Activated CD8-positive, alpha-beta T cell treated with anti-CD3 and anti-CD28 coated beads, Interleukin-2, amount 10 ng/mL, durations not matched to agents 7 days and 5 days (primary cell): Measurements from ENCODE around the gene ACOT6. TPM values are rescaled to one million over a fixed set of nuclear protein-coding genes. Genes with fewer than 3 reads are reported as not detected.
"Not testable (repeated sequence)": the region's sequence is repeated elsewhere in the genome, so short reads cannot be mapped to it uniquely, and the experiment has no call there.

ENCODE experiments used
- ATAC-seq: fragments of 150-1000 bp; cut with Tn5 transposase; one replicate; pipeline ENCODE4 v1.10.0; 2021; ENCODE audit warnings: moderate library complexity
- CTCF ChIA-PET: fragments of 350-600 bp; sonication (Branson Sonifier 250); formaldehyde crosslinking; loops from one replicate; lab custom pipeline; 2021; ENCODE audit warnings: antibody characterized with exemption; lab: Charles Lee
- POLR2A ChIA-PET: fragments of 350-600 bp; sonication (Branson Sonifier 250); formaldehyde crosslinking; loops from one replicate; lab custom pipeline; 2021; ENCODE audit warnings: antibody characterized with exemption; lab: Charles Lee
- DNase-seq: peaks from one replicate; pipeline ENCODE4 v3.0.0-alpha.2; 2020
- H3K27ac Mint-ChIP-seq: one replicate; pipeline ENCODE4 v1.8.0; 2021; ENCODE audit warnings: mild to moderate bottlenecking, mixed read lengths
- H3K27me3 Mint-ChIP-seq: one replicate; pipeline ENCODE4 v1.8.0; 2021; ENCODE audit warnings: low read depth, mixed read lengths
- H3K36me3 Mint-ChIP-seq: one replicate; pipeline ENCODE4 v1.8.0; 2021; ENCODE audit warnings: low read depth, mixed read lengths
- H3K4me1 Mint-ChIP-seq: one replicate; pipeline ENCODE4 v1.8.0; 2021; ENCODE audit warnings: low read depth, mixed read lengths
- H3K4me3 Mint-ChIP-seq: one replicate; pipeline ENCODE4 v1.8.0; 2021; ENCODE audit warnings: mild to moderate bottlenecking, mixed read lengths
- H3K9me3 Mint-ChIP-seq: one replicate; pipeline ENCODE4 v1.8.0; 2022; ENCODE audit warnings: mixed read lengths; ENCODE audit not compliant: insufficient read depth
- total RNA-seq, 2 experiments: library from RNA; stranded (reverse); gene quantifications; one replicate each; pipeline ENCODE4 v1.2.3, GENCODE V29; 2021

Gene ACOT6
- total RNA-seq, 2 experiments from 2014 or later = not detected

- ChIA-PET POLR2A (no interaction called here), CTCF (interaction anchor here (1.1 to 1.2 kb wide), 3 partner anchors 9 to 121 kb away, joined by 4 to 5 read pairs (median 4); partner anchors contain the start of gene ACOT2)
- H3K4me3 Mint-ChIP-seq = no peak overlapping the region
Observed at GRCh38 chr14:73630009-73630780, 17.9 kb downstream of the ACOT6 start.

GRCh38 chr14:73633116-73634010 is 21.0 kb downstream of the ACOT6 start:
- CTCF ChIA-PET = interaction anchor here (0.6 to 3.9 kb wide), 14 partner anchors 11 to 380 kb away, joined by 3 to 51 read pairs (median 4); partner anchors contain the start of genes ACOT2, ACOT6 and DNAL1
- no peak overlapping the region for H3K27ac Mint-ChIP-seq
- H3K36me3 Mint-ChIP-seq = no peaks in the 10 kb centered on the region
- H3K4me3 Mint-ChIP-seq = peak overlapping the region; percentile 53
- peaks cover 5% of the 10 kb centered on the region for H3K4me1 Mint-ChIP-seq
- H3K27me3 Mint-ChIP-seq = peaks cover 8% of the 10 kb centered on the region
- no peaks in the 10 kb centered on the region for H3K9me3 Mint-ChIP-seq
- DNase-seq (peak; percentile 71), ATAC-seq (peak; percentile 87)
- POLR2A ChIA-PET = interaction anchor here (0.6 kb wide), 1 partner anchor 124 kb away, joined by 3 read pairs; no protein-coding TSS in a partner anchor

More at GRCh38 chr14:73630009-73630780, 17.9 kb downstream of the ACOT6 start:
- Mint-ChIP-seq H3K4me1 (peaks cover 5% of the 10 kb centered on the region), H3K36me3 (no peaks in the 10 kb centered on the region), H3K9me3 (no peaks in the 10 kb centered on the region), H3K27ac (no peak overlapping the region), H3K27me3 (peaks cover 4% of the 10 kb centered on the region)
- DNase-seq (no peak), ATAC-seq (no peak)

- H3K4me1 Mint-ChIP-seq = peaks cover 5% of the 10 kb centered on the region
- no peak overlapping the region for H3K27ac Mint-ChIP-seq
- ATAC-seq (peak; percentile 28), DNase-seq (no peak)
- peak overlapping the region; percentile 53 for H3K4me3 Mint-ChIP-seq
- H3K27me3 Mint-ChIP-seq = peaks cover 8% of the 10 kb centered on the region
- ChIA-PET POLR2A (no interaction called here), CTCF (interaction anchor here (1.0 to 3.9 kb wide), 8 partner anchors 10 to 379 kb away, joined by 3 to 51 read pairs (median 4); partner anchors contain the start of gene DNAL1)
- H3K9me3 Mint-ChIP-seq = no peaks in the 10 kb centered on the region
- no peaks in the 10 kb centered on the region for H3K36me3 Mint-ChIP-seq
Observed at GRCh38 chr14:73634011-73634833, 21.9 kb downstream of the ACOT6 start.

GRCh38 chr14:73636355-73636754 is 24.0 kb downstream of the ACOT6 start:
- H3K4me1 Mint-ChIP-seq, H3K27me3 Mint-ChIP-seq, ATAC-seq, POLR2A ChIA-PET, DNase-seq, H3K27ac Mint-ChIP-seq, H3K36me3 Mint-ChIP-seq, H3K9me3 Mint-ChIP-seq, H3K4me3 Mint-ChIP-seq: not testable (repeated sequence)
- CTCF ChIA-PET = interaction anchor here (1.0 to 1.5 kb wide), 2 partner anchors 127 to 231 kb away, joined by 3 to 4 read pairs; no protein-coding TSS in a partner anchor

- Mint-ChIP-seq H3K4me1 (peaks cover 5% of the 10 kb centered on the region), H3K27me3 (peaks cover 4% of the 10 kb centered on the region), H3K4me3 (no peak overlapping the region), H3K36me3 (no peaks in the 10 kb centered on the region), H3K9me3 (no peaks in the 10 kb centered on the region), H3K27ac (no peak overlapping the region)
- POLR2A ChIA-PET = interaction anchor here (0.7 kb wide), 1 partner anchor 68 kb away, joined by 3 read pairs; no protein-coding TSS in a partner anchor
- CTCF ChIA-PET = interaction anchor here (1.2 to 1.4 kb wide), 2 partner anchors 69 to 127 kb away, joined by 3 to 7 read pairs; partner anchors contain the start of gene ACOT2
- DNase-seq = no peak
- ATAC-seq = no peak
Observed at GRCh38 chr14:73637830-73638229, 25.5 kb downstream of the ACOT6 start.

- Mint-ChIP-seq H3K4me3 (no peak overlapping the region), H3K9me3 (no peaks in the 10 kb centered on the region), H3K4me1 (peaks cover 16% of the 10 kb centered on the region), H3K36me3 (no peaks in the 10 kb centered on the region), H3K27ac (no peak overlapping the region), H3K27me3 (peaks cover 4% of the 10 kb centered on the region)
- DNase-seq = no peak
- ChIA-PET POLR2A (no interaction called here), CTCF (interaction anchor here (1.1 kb wide), 1 partner anchor 131 kb away, joined by 3 read pairs; no protein-coding TSS in a partner anchor)
- ATAC-seq = no peak
Observed at GRCh38 chr14:73640796-73641365, 28.6 kb downstream of the ACOT6 start.

- peak; percentile 99 for ATAC-seq
- H3K27ac Mint-ChIP-seq = peak within 1 kb of the TSS; percentile 82
- ChIA-PET CTCF (interaction anchor here (0.5 to 3.4 kb wide), 4 partner anchors 11 to 291 kb away, joined by 3 to 19 read pairs (median 3); no protein-coding TSS in a partner anchor), POLR2A (interaction anchor here (0.6 to 1.4 kb wide), 3 partner anchors 76 to 274 kb away, joined by 3 read pairs; partner anchors contain the start of gene ACOT2)
- no peaks in the 10 kb centered on the region for H3K9me3 Mint-ChIP-seq
- peak within 1 kb of the TSS; percentile 87 for H3K4me3 Mint-ChIP-seq
- peak; percentile 94 for DNase-seq
- H3K36me3 Mint-ChIP-seq = no peaks in the 10 kb centered on the region
- no peaks in the 10 kb centered on the region for H3K27me3 Mint-ChIP-seq
- peaks cover 16% of the 10 kb centered on the region for H3K4me1 Mint-ChIP-seq
Observed at GRCh38 chr14:73644531-73645247, 32.4 kb downstream of the ACOT6 start, which contains the start of gene DNAL1. TSS of gene DNAL1 (plus strand) at chr14:73644986. CDS start at chr14:73645040, 54 bp downstream.

GRCh38 chr14:73645248-73645610 is 32.9 kb downstream of the ACOT6 start:
- Mint-ChIP-seq H3K9me3 (no peaks in the 10 kb centered on the region), H3K4me3 (peak overlapping the region; percentile 87), H3K36me3 (no peaks in the 10 kb centered on the region), H3K4me1 (peaks cover 16% of the 10 kb centered on the region), H3K27me3 (no peaks in the 10 kb centered on the region), H3K27ac (peak overlapping the region; percentile 82)
- DNase-seq = no peak
- no peak for ATAC-seq
- CTCF ChIA-PET = interaction anchor here (3.4 kb wide), 1 partner anchor 11 kb away, joined by 19 read pairs; no protein-coding TSS in a partner anchor
- POLR2A ChIA-PET = no interaction called here

- no peak for ATAC-seq
- Mint-ChIP-seq H3K27ac (no peak overlapping the region), H3K36me3 (no peaks in the 10 kb centered on the region), H3K4me3 (no peak overlapping the region), H3K27me3 (no peaks in the 10 kb centered on the region), H3K4me1 (no peaks in the 10 kb centered on the region), H3K9me3 (no peaks in the 10 kb centered on the region)
- no peak for DNase-seq
- ChIA-PET POLR2A (no interaction called here), CTCF (interaction anchor here (0.8 to 1.2 kb wide), 2 partner anchors 18 to 62 kb away, joined by 3 read pairs; no protein-coding TSS in a partner anchor)
Observed at GRCh38 chr14:73651005-73651404, 38.7 kb downstream of the ACOT6 start.

- no peak overlapping the region for H3K4me3 Mint-ChIP-seq
Observed at GRCh38 chr14:73655851-73656250, 43.5 kb downstream of the ACOT6 start.

More at GRCh38 chr14:73655851-73656250, 43.5 kb downstream of the ACOT6 start:
- Mint-ChIP-seq H3K27me3 (no peaks in the 10 kb centered on the region), H3K36me3 (no peaks in the 10 kb centered on the region), H3K4me1 (no peaks in the 10 kb centered on the region), H3K27ac (no peak overlapping the region), H3K9me3 (no peaks in the 10 kb centered on the region)
- ChIA-PET CTCF (interaction anchor here (1.0 kb wide), 1 partner anchor 9 kb away, joined by 3 read pairs; no protein-coding TSS in a partner anchor), POLR2A (interaction anchor here (0.7 kb wide), 1 partner anchor 26 kb away, joined by 3 read pairs; no protein-coding TSS in a partner anchor)
- no peak for ATAC-seq
- DNase-seq = no peak
